Heart left ventricle (tissue), 16 donors: ENCODE results near the gene MS4A6A. TPM values are rescaled to one million over a fixed set of nuclear protein-coding genes. Genes with fewer than 3 reads are reported as not detected.
"Not testable (repeated sequence)": the region's sequence is repeated elsewhere in the genome, so short reads cannot be mapped to it uniquely, and the experiment has no call there.

Experiments used
- ATAC-seq, 4 donors: fragments of 200-7000 bp; cut with Tn5 transposase; one replicate each; pipeline ENCODE4 v1.9.1; 2020 to 2022; ENCODE audit warnings: moderate library complexity in 4 of 4, mild to moderate bottlenecking in 3 of 4, moderate number of reproducible peaks in 1 of 4
- DNase-seq, 5 donors: peaks; one replicate each; pipeline ENCODE4 v3.0.0-alpha.2; 2020
- H3K27ac ChIP-seq, 12 donors: fragments of 200-600 bp; sonication (generic) in 4 of 12; one replicate each; pipeline versions ENCODE4 v1.5.0 to v1.8.0; 2016 to 2022; ENCODE audit warnings: mild to moderate bottlenecking in 2 of 12
- H3K27me3 ChIP-seq, 9 donors: fragments of 200-600 bp; sonication (generic) in 2 of 9; one replicate each; pipeline versions ENCODE4 v1.5.1 to v1.8.0; 2016 to 2022; ENCODE audit warnings: mild to moderate bottlenecking in 3 of 9
- H3K36me3 ChIP-seq, 9 donors: fragments of 200-600 bp; sonication (generic) in 2 of 9; one replicate each; pipeline versions ENCODE4 v1.5.0 to v1.8.0; 2018 to 2022; ENCODE audit warnings: mild to moderate bottlenecking in 2 of 9
- H3K4me1 ChIP-seq, 12 donors: fragments of 200-600 bp; sonication (generic) in 4 of 12; one replicate each; pipeline versions ENCODE4 v1.5.0 to v1.8.0; 2016 to 2022; ENCODE audit warnings: mild to moderate bottlenecking in 3 of 12
- H3K4me3 ChIP-seq, 12 donors: fragments of 200-600 bp; sonication (generic) in 4 of 12; one replicate each; pipeline versions ENCODE4 v1.5.0 to v1.8.0; 2017 to 2022; ENCODE audit warnings: mild to moderate bottlenecking in 9 of 12, moderate library complexity in 4 of 12
- H3K9me3 ChIP-seq, 12 donors: fragments of 200-600 bp; sonication (generic) in 4 of 12; one replicate each; pipeline versions ENCODE4 v1.5.0 to v1.8.0; 2016 to 2022; ENCODE audit warnings: mild to moderate bottlenecking in 1 of 12
- CTCF ChIP-seq, 12 donors: fragments of 200-600 bp; sonication (generic) in 4 of 12; IDR thresholded peaks; one replicate each; pipeline versions ENCODE4 v1.5.0 to v1.8.0; 2018 to 2022; ENCODE audit warnings: antibody characterized with exemption in 12 of 12, mild to moderate bottlenecking in 5 of 12
- POLR2A ChIP-seq, 2 donors: fragments of 450-650 bp; IDR thresholded peaks; one replicate each; pipeline ENCODE4 v1.6.1; 2017; ENCODE audit warnings: antibody characterized with exemption in 2 of 2, mild to moderate bottlenecking in 2 of 2, moderate library complexity in 2 of 2
- WGBS, 4 donors: extraction: QIAGEN DNeasy Blood & Tissue Kit in 2 of 4; methylation state at CpG; one replicate each; pipeline versions ENCODE4 v1.1.5 to v1.1.7; 2013 to 2018; 5-methylcytosine and 5-hydroxymethylcytosine counted together
- intact Hi-C, 10 donors: fragments of 100-400 bp; cut with DNase I; formaldehyde crosslinking; loops; one replicate each; pipeline versions ENCODE4 v1.11.1 to v1.14.2; 2022
- polyA plus RNA-seq, 2 donors: library from polyadenylated mRNA; stranded (reverse); fragments of 200-250 nt; gene quantifications; one replicate each; pipeline ENCODE4 v1.2.3, GENCODE V29; 2013
- total RNA-seq, 9 donors: library from RNA; depleted of rRNA in 2 of 9; stranded (reverse); fragments of >200 nt in 2 of 9; fragmentation: NEBNext Ultra II Directional in 3 of 9; extraction: Animal tissue kit (Norgen Biotek cat#: 25700) in 3 of 9; gene quantifications; one replicate each; pipeline versions ENCODE4 v1.1.0 to v1.2.4, GENCODE V29; 2016 to 2023
- donor health status: ischemic (EF 13 %, LVEDD 7.1; RV severe dilation, severe dysfunction).
- donor health status: healthy with polysubstance abuse.
- donor health status: DM: no; HTN: yes; CAD: no.
- donor health status: DM: no; HTN: no; CAD: no.
- donor health status: ischemic (EF 25% LVEDD 6.9; RV normal size, moderate dysfunction).
- donor health status: ischemic (EF 25% LVEDD 5.7; RV mildly dilated, moderate dysfunction).
- donor health status: healthy.
- donor health status: DM: yes; HTN: yes; CAD: no.
- donor health status: ischemic (EF 35%, LVEDD 5.7; RV mildly dilated, moderate dysfunction).
- donor health status: nonischemic (EF 11% LVEDD 7.7; RV severe dilation, severe dysfunction).
- donor health status: DM: yes; HTN: yes; CAD: no.
- donor health status: PGD.
- donor health status: ischemic (EF 29% LVEDD 5.4; RV normal size, mild dysfunction).
- donor health status: nonischemic (EF 23%, LVEDD 6.1; RV moderate dilation, normal function).

The MS4A6A gene
- total and polyA plus RNA-seq, 11 donors, result 11.7 to 279 (median 23.0) TPM

- intact Hi-C loops, result no loop called here
- DNase-seq (no peak), ATAC-seq (no peak)
- Histone ChIP-seq H3K27me3 (no peaks in the 10 kb centered on the region), H3K4me1 (peaks cover 0 to 19% (median 4%) of the 10 kb centered on the region in 12 donors), H3K36me3 (no peaks in the 10 kb centered on the region), H3K4me3 (no peak overlapping the region), H3K9me3 (peaks cover 0 to 12% (median 0%) of the 10 kb centered on the region in 12 donors), H3K27ac (peak overlapping the region in 1 of 12 donors; percentile 11)
- 61 to 70% (median 65%) methylated on average over 3 of the region's 3 CpGs for WGBS, 4 donors
- no peak for TF ChIP-seq POLR2A (IDR thresholded peaks at IDR 0.05)
These were observed 27.0 kb downstream of the MS4A6A start for GRCh38 chr11:60155931-60156330.

- H3K27ac ChIP-seq, H3K4me1 ChIP-seq, H3K4me3 ChIP-seq, intact Hi-C loops, ATAC-seq, DNase-seq, H3K27me3 ChIP-seq, H3K36me3 ChIP-seq: not testable (repeated sequence)
- H3K9me3 ChIP-seq, result peaks cover 0 to 18% (median 0%) of the 10 kb centered on the region in 12 donors
These were observed 30.2 kb downstream of the MS4A6A start for GRCh38 chr11:60152727-60153126.

DNA sequence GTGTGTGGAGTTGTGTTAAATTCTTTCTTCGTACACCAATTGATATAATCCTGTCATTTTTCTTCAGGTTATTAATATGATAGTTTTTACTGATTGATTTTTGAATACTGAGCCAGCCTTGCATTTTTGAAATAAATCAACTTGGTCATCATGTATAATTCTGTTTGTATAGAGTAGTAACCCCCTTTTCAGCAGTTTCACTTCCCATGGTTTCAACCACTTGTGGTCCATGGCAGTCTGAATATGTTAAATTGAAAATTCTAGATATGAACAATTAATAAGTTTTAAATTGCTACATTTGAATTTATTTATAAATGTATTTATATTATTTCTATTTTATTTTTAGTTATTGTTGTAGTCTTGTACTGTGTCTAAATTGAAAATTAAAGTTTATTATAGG, 32.6 kb downstream of the MS4A6A start:
- intact Hi-C loops, result no loop called here
- Histone ChIP-seq H3K9me3 (peaks cover 0 to 9% (median 0%) of the 10 kb centered on the region in 12 donors), H3K4me1 (no peaks in the 10 kb centered on the region), H3K36me3 (no peaks in the 10 kb centered on the region), H3K4me3 (no peak overlapping the region), H3K27me3 (no peaks in the 10 kb centered on the region), H3K27ac (no peak overlapping the region)
- ATAC-seq (no peak), DNase-seq (no peak)
- TF ChIP-seq POLR2A (IDR thresholded peaks at IDR 0.05) (no peak), CTCF (IDR thresholded peaks at IDR 0.05) (no peak)
- WGBS, 4 donors, result 79 to 85% (median 82%) methylated on average over 1 of the region's 1 CpG

GRCh38 chr11:60145677-60146076, 37.2 kb downstream of the MS4A6A start:
- intact Hi-C loops, result no loop called here
- H3K36me3 ChIP-seq, result no peaks in the 10 kb centered on the region
- H3K27ac ChIP-seq, result no peak overlapping the region
- DNase-seq (no peak), ATAC-seq (no peak)
- peaks cover 0 to 7% (median 0%) of the 10 kb centered on the region in 12 donors for H3K9me3 ChIP-seq
- H3K4me1 ChIP-seq, result no peaks in the 10 kb centered on the region
- no peaks in the 10 kb centered on the region for H3K27me3 ChIP-seq
- no peak overlapping the region for H3K4me3 ChIP-seq
- TF ChIP-seq CTCF (IDR thresholded peaks at IDR 0.05) (no peak), POLR2A (IDR thresholded peaks at IDR 0.05) (no peak)
- 87 to 90% (median 88%) methylated on average over 3 of the region's 3 CpGs for WGBS, 4 donors

- Histone ChIP-seq H3K4me3 (no peak overlapping the region), H3K36me3 (no peaks in the 10 kb centered on the region), H3K27ac (no peak overlapping the region), H3K9me3 (no peaks in the 10 kb centered on the region), H3K4me1 (no peaks in the 10 kb centered on the region), H3K27me3 (no peaks in the 10 kb centered on the region)
- ATAC-seq (no peak), DNase-seq (no peak)
- WGBS, 4 donors, result 89 to 92% (median 91%) methylated on average over 3 of the region's 3 CpGs
- TF ChIP-seq POLR2A (IDR thresholded peaks at IDR 0.05), result no peak
- TF ChIP-seq CTCF (IDR thresholded peaks at IDR 0.05), result no peak
- intact Hi-C loops, result no loop called here
These were observed 39.1 kb downstream of the MS4A6A start for GRCh38 chr11:60143768-60144167.
